ENCODE measurements around the gene PTAFR. TPM values are rescaled to one million over a fixed set of nuclear protein-coding genes. Genes with fewer than 3 reads are reported as not detected.

Gene PTAFR
- total and polyA plus RNA-seq, 4 donors: 4.7 to 9.9 (median 7.4) TPM

- Histone ChIP-seq H3K9me3 (ENCODE audit: control insufficient read depth, insufficient read depth, low read length) (peaks cover 3% of the 10 kb centered on the region), H3K27me3 (ENCODE audit: control insufficient read depth, insufficient read depth, low read length) (no peaks in the 10 kb centered on the region), H3K27ac (ENCODE audit: low read depth, low read length) (peak overlapping the region; percentile 36), H3K4me3 (ENCODE audit: low read depth, low read length) (no peak overlapping the region), H3K4me1 (ENCODE audit: control insufficient read depth, insufficient read depth, low read length) (peaks cover 19% of the 10 kb centered on the region), H3K36me3 (ENCODE audit: control insufficient read depth, insufficient read depth, low read length) (no peaks in the 10 kb centered on the region)
- 20% methylated on average over 2 of the region's 4 CpGs for WGBS (ENCODE audit: insufficient coverage)
- DNase-seq (ENCODE audit: low read depth in 4 of 6, low spot score in 6 of 6): peak; percentile 53 to 93 (median 68)
Measured at GRCh38 chr1:28163496-28164161, 12.9 kb downstream of the PTAFR start.

- no peaks in the 10 kb centered on the region for H3K27me3 ChIP-seq (ENCODE audit: control insufficient read depth, insufficient read depth, low read length)
- H3K36me3 ChIP-seq (ENCODE audit: control insufficient read depth, insufficient read depth, low read length): no peaks in the 10 kb centered on the region
- 82% methylated on average over 5 of the region's 7 CpGs for WGBS (ENCODE audit: insufficient coverage)
- H3K4me3 ChIP-seq (ENCODE audit: low read depth, low read length): no peak overlapping the region
- peaks cover 19% of the 10 kb centered on the region for H3K4me1 ChIP-seq (ENCODE audit: control insufficient read depth, insufficient read depth, low read length)
- peaks cover 3% of the 10 kb centered on the region for H3K9me3 ChIP-seq (ENCODE audit: control insufficient read depth, insufficient read depth, low read length)
- no peak for DNase-seq (ENCODE audit: low read depth in 4 of 6, low spot score in 6 of 6)
- H3K27ac ChIP-seq (ENCODE audit: low read depth, low read length): no peak overlapping the region
Measured at GRCh38 chr1:28162151-28162550, 14.3 kb downstream of the PTAFR start.

- H3K27ac ChIP-seq (ENCODE audit: low read depth, low read length): no peak overlapping the region
- 90% methylated on average over 3 of the region's 3 CpGs for WGBS (ENCODE audit: insufficient coverage)
- no peaks in the 10 kb centered on the region for H3K36me3 ChIP-seq (ENCODE audit: control insufficient read depth, insufficient read depth, low read length)
Measured at GRCh38 chr1:28161751-28162150, 14.7 kb downstream of the PTAFR start.

GRCh38 chr1:28160782-28161266, 15.7 kb downstream of the PTAFR start:
- Histone ChIP-seq H3K27ac (ENCODE audit: low read depth, low read length) (no peak overlapping the region), H3K4me3 (ENCODE audit: low read depth, low read length) (no peak overlapping the region), H3K36me3 (ENCODE audit: control insufficient read depth, insufficient read depth, low read length) (no peaks in the 10 kb centered on the region), H3K27me3 (ENCODE audit: control insufficient read depth, insufficient read depth, low read length) (no peaks in the 10 kb centered on the region), H3K4me1 (ENCODE audit: control insufficient read depth, insufficient read depth, low read length) (peaks cover 19% of the 10 kb centered on the region), H3K9me3 (ENCODE audit: control insufficient read depth, insufficient read depth, low read length) (no peaks in the 10 kb centered on the region)
- WGBS (ENCODE audit: insufficient coverage): 92% methylated on average over 4 of the region's 5 CpGs
- DNase-seq (ENCODE audit: low read depth in 4 of 6, low spot score in 6 of 6): no peak

More at GRCh38 chr1:28161751-28162150, 14.7 kb downstream of the PTAFR start:
- no peak for DNase-seq (ENCODE audit: low read depth in 4 of 6, low spot score in 6 of 6)
- Histone ChIP-seq H3K9me3 (ENCODE audit: control insufficient read depth, insufficient read depth, low read length) (peaks cover 3% of the 10 kb centered on the region), H3K4me1 (ENCODE audit: control insufficient read depth, insufficient read depth, low read length) (peaks cover 19% of the 10 kb centered on the region), H3K27me3 (ENCODE audit: control insufficient read depth, insufficient read depth, low read length) (no peaks in the 10 kb centered on the region), H3K4me3 (ENCODE audit: low read depth, low read length) (no peak overlapping the region)

- WGBS (ENCODE audit: insufficient coverage): 93% methylated on average over 3 of the region's 7 CpGs
- no peak for DNase-seq (ENCODE audit: low read depth in 4 of 6, low spot score in 6 of 6)
Measured at GRCh38 chr1:28159680-28160079, 16.8 kb downstream of the PTAFR start.

GRCh38 chr1:28159243-28159642, 17.2 kb downstream of the PTAFR start:
- WGBS (ENCODE audit: insufficient coverage): 100% methylated on average over 4 of the region's 4 CpGs
- peaks cover 19% of the 10 kb centered on the region for H3K4me1 ChIP-seq (ENCODE audit: control insufficient read depth, insufficient read depth, low read length)
- no peaks in the 10 kb centered on the region for H3K9me3 ChIP-seq (ENCODE audit: control insufficient read depth, insufficient read depth, low read length)
- no peaks in the 10 kb centered on the region for H3K27me3 ChIP-seq (ENCODE audit: control insufficient read depth, insufficient read depth, low read length)
- no peak overlapping the region for H3K27ac ChIP-seq (ENCODE audit: low read depth, low read length)
- H3K4me3 ChIP-seq (ENCODE audit: low read depth, low read length): no peak overlapping the region
- no peaks in the 10 kb centered on the region for H3K36me3 ChIP-seq (ENCODE audit: control insufficient read depth, insufficient read depth, low read length)
- no peak for DNase-seq (ENCODE audit: low read depth in 4 of 6, low spot score in 6 of 6)

More at GRCh38 chr1:28159680-28160079, 16.8 kb downstream of the PTAFR start:
- H3K36me3 ChIP-seq (ENCODE audit: control insufficient read depth, insufficient read depth, low read length): no peaks in the 10 kb centered on the region
- H3K4me1 ChIP-seq (ENCODE audit: control insufficient read depth, insufficient read depth, low read length): peaks cover 19% of the 10 kb centered on the region
- no peak overlapping the region for H3K27ac ChIP-seq (ENCODE audit: low read depth, low read length)
- no peaks in the 10 kb centered on the region for H3K9me3 ChIP-seq (ENCODE audit: control insufficient read depth, insufficient read depth, low read length)
- no peak overlapping the region for H3K4me3 ChIP-seq (ENCODE audit: low read depth, low read length)
- H3K27me3 ChIP-seq (ENCODE audit: control insufficient read depth, insufficient read depth, low read length): no peaks in the 10 kb centered on the region

- Histone ChIP-seq H3K9me3 (ENCODE audit: control insufficient read depth, insufficient read depth, low read length) (no peaks in the 10 kb centered on the region), H3K36me3 (ENCODE audit: control insufficient read depth, insufficient read depth, low read length) (no peaks in the 10 kb centered on the region), H3K27ac (ENCODE audit: low read depth, low read length) (no peak overlapping the region), H3K4me1 (ENCODE audit: control insufficient read depth, insufficient read depth, low read length) (peaks cover 6% of the 10 kb centered on the region), H3K4me3 (ENCODE audit: low read depth, low read length) (no peak overlapping the region), H3K27me3 (ENCODE audit: control insufficient read depth, insufficient read depth, low read length) (no peaks in the 10 kb centered on the region)
- WGBS (ENCODE audit: insufficient coverage): 92% methylated on average over 8 of the region's 8 CpGs
- DNase-seq (ENCODE audit: low read depth in 4 of 6, low spot score in 6 of 6): no peak
Measured at GRCh38 chr1:28157894-28158293, 18.6 kb downstream of the PTAFR start.

- Histone ChIP-seq H3K4me1 (ENCODE audit: control insufficient read depth, insufficient read depth, low read length) (peaks cover 6% of the 10 kb centered on the region), H3K27ac (ENCODE audit: low read depth, low read length) (no peak overlapping the region), H3K4me3 (ENCODE audit: low read depth, low read length) (no peak overlapping the region), H3K36me3 (ENCODE audit: control insufficient read depth, insufficient read depth, low read length) (no peaks in the 10 kb centered on the region), H3K27me3 (ENCODE audit: control insufficient read depth, insufficient read depth, low read length) (no peaks in the 10 kb centered on the region), H3K9me3 (ENCODE audit: control insufficient read depth, insufficient read depth, low read length) (no peaks in the 10 kb centered on the region)
- DNase-seq (ENCODE audit: low read depth in 4 of 6, low spot score in 6 of 6): no peak
- 78% methylated on average over 3 of the region's 4 CpGs for WGBS (ENCODE audit: insufficient coverage)
Measured at GRCh38 chr1:28156821-28157220, 19.7 kb downstream of the PTAFR start.

GRCh38 chr1:28155628-28156027, 20.9 kb downstream of the PTAFR start:
- DNase-seq (ENCODE audit: low read depth in 4 of 6, low spot score in 6 of 6): no peak
- Histone ChIP-seq H3K27ac (ENCODE audit: low read depth, low read length) (no peak overlapping the region), H3K9me3 (ENCODE audit: control insufficient read depth, insufficient read depth, low read length) (no peaks in the 10 kb centered on the region), H3K4me3 (ENCODE audit: low read depth, low read length) (no peak overlapping the region), H3K27me3 (ENCODE audit: control insufficient read depth, insufficient read depth, low read length) (no peaks in the 10 kb centered on the region), H3K36me3 (ENCODE audit: control insufficient read depth, insufficient read depth, low read length) (no peaks in the 10 kb centered on the region), H3K4me1 (ENCODE audit: control insufficient read depth, insufficient read depth, low read length) (peaks cover 2% of the 10 kb centered on the region)
- WGBS (ENCODE audit: insufficient coverage): 100% methylated on average over 3 of the region's 4 CpGs

- Histone ChIP-seq H3K4me3 (ENCODE audit: low read depth, low read length) (no peak overlapping the region), H3K27ac (ENCODE audit: low read depth, low read length) (no peak overlapping the region), H3K4me1 (ENCODE audit: control insufficient read depth, insufficient read depth, low read length) (no peaks in the 10 kb centered on the region), H3K27me3 (ENCODE audit: control insufficient read depth, insufficient read depth, low read length) (no peaks in the 10 kb centered on the region), H3K9me3 (ENCODE audit: control insufficient read depth, insufficient read depth, low read length) (no peaks in the 10 kb centered on the region), H3K36me3 (ENCODE audit: control insufficient read depth, insufficient read depth, low read length) (no peaks in the 10 kb centered on the region)
- 74% methylated on average over 4 of the region's 9 CpGs for WGBS (ENCODE audit: insufficient coverage)
- DNase-seq (ENCODE audit: low read depth in 4 of 6, low spot score in 6 of 6): no peak
Measured at GRCh38 chr1:28154078-28154594, 22.4 kb downstream of the PTAFR start.

All from spinal cord (tissue), 10 donors.